Heart right ventricle (tissue), 16 donors: ENCODE data around the gene ATR. TPM values are rescaled to one million over a fixed set of nuclear protein-coding genes. Genes with fewer than 3 reads are reported as not detected.
"Not testable (repeated sequence)": the region's sequence is repeated elsewhere in the genome, so short reads cannot be mapped to it uniquely, and the experiment has no call there.

ENCODE experiments used
- ATAC-seq, 8 donors: fragments of 200-7000 bp; cut with Tn5 transposase; one replicate each; pipeline ENCODE4 v1.9.1; 2020; ENCODE audit warnings: mild to moderate bottlenecking in 8 of 8, moderate library complexity in 8 of 8, moderate number of reproducible peaks in 1 of 8
- DNase-seq, 2 donors: peaks; one replicate each; pipeline ENCODE4 v3.0.0-alpha.2; 2020
- H3K27ac ChIP-seq, 10 donors: fragments of 200-600 bp; sonication (generic) in 2 of 10; one replicate each; pipeline versions ENCODE4 v1.5.0 to v1.8.0; 2020 to 2022; ENCODE audit warnings: mild to moderate bottlenecking in 3 of 10
- H3K27me3 ChIP-seq, 7 donors: fragments of 200-600 bp; one replicate each; pipeline ENCODE4 v1.8.0; 2021 to 2022; ENCODE audit warnings: mild to moderate bottlenecking in 2 of 7
- H3K36me3 ChIP-seq, 9 donors: fragments of 200-600 bp; sonication (generic) in 1 of 9; one replicate each; pipeline versions ENCODE4 v1.5.0 to v1.8.0; 2020 to 2022; ENCODE audit warnings: mild to moderate bottlenecking in 2 of 9
- H3K4me1 ChIP-seq, 9 donors: fragments of 200-600 bp; sonication (generic) in 1 of 9; one replicate each; pipeline versions ENCODE4 v1.5.0 to v1.8.0; 2020 to 2022; ENCODE audit warnings: mild to moderate bottlenecking in 4 of 9
- H3K4me3 ChIP-seq, 10 donors: fragments of 200-600 bp; sonication (generic) in 2 of 10; one replicate each; pipeline versions ENCODE4 v1.5.0 to v1.8.0; 2020 to 2022; ENCODE audit warnings: mild to moderate bottlenecking in 7 of 10, moderate library complexity in 2 of 10
- H3K9me3 ChIP-seq, 11 donors: fragments of 200-600 bp in 10 of 11; sonication (generic) in 2 of 11; one replicate each; pipeline versions ENCODE4 v1.5.0 to v1.8.0; 2013 to 2022; ENCODE audit warnings: mild to moderate bottlenecking in 2 of 11, control low read depth in 1 of 11, moderate library complexity in 1 of 11
- WGBS, 2 donors: extraction: QIAGEN DNeasy Blood & Tissue Kit; methylation state at CpG; one replicate each; pipeline ENCODE4 v1.1.7; 2013; ENCODE audit warnings: inconsistent platforms in 1 of 2; 5-methylcytosine and 5-hydroxymethylcytosine counted together
- intact Hi-C, 10 donors: fragments of 100-400 bp; cut with DNase I; formaldehyde crosslinking; loops; one replicate each; pipeline versions ENCODE4 v1.11.1 to v1.14.2; 2022
- polyA plus RNA-seq, 2 donors: library from polyadenylated mRNA; stranded (reverse); fragments of 200-250 nt; gene quantifications; one replicate each; pipeline ENCODE4 v1.2.3, GENCODE V29; 2013
- total RNA-seq, 10 donors: library from RNA; stranded (reverse); fragmentation: NEBNext Ultra II Directional in 3 of 10; extraction: Animal tissue kit (Norgen Biotek cat#: 25700) in 3 of 10; gene quantifications; one replicate each; pipeline versions ENCODE4 v1.2.1 to v1.2.4, GENCODE V29; 2021 to 2023
- TF ChIP-seq, protein P1 (sequence below), 9 donors: fragments of 200-600 bp; sonication (generic) in 2 of 9; IDR thresholded peaks; one replicate each; pipeline versions ENCODE4 v1.5.0 to v1.8.0; 2021 to 2022; ENCODE audit warnings: antibody characterized with exemption in 9 of 9, mild to moderate bottlenecking in 5 of 9, moderate library complexity in 1 of 9
- donor health status: Arrhythmogenic right ventricular cardiomyopathy.
- donor health status: ischemic (EF 13 %, LVEDD 7.1; RV severe dilation, severe dysfunction).
- donor health status: healthy with polysubstance abuse.
- donor health status: DM: no; HTN: yes; CAD: no.
- donor health status: DM: no; HTN: no; CAD: no.
- donor health status: ischemic (EF 25% LVEDD 6.9; RV normal size, moderate dysfunction).
- donor health status: ischemic (EF 25% LVEDD 5.7; RV mildly dilated, moderate dysfunction).
- donor health status: healthy.
- donor health status: DM: yes; HTN: yes; CAD: no.
- donor health status: Ischemic cardiomyopathy.
- donor health status: ischemic (EF 35%, LVEDD 5.7; RV mildly dilated, moderate dysfunction).
- donor health status: nonischemic (EF 11% LVEDD 7.7; RV severe dilation, severe dysfunction).
- donor health status: DM: yes; HTN: yes; CAD: no.
- donor health status: PGD.
- donor health status: ischemic (EF 29% LVEDD 5.4; RV normal size, mild dysfunction).
- donor health status: nonischemic (EF 23%, LVEDD 6.1; RV moderate dilation, normal function).

Gene ATR
- total and polyA plus RNA-seq, 12 donors: 4.8 to 19.7 (median 10.8) TPM

DNA sequence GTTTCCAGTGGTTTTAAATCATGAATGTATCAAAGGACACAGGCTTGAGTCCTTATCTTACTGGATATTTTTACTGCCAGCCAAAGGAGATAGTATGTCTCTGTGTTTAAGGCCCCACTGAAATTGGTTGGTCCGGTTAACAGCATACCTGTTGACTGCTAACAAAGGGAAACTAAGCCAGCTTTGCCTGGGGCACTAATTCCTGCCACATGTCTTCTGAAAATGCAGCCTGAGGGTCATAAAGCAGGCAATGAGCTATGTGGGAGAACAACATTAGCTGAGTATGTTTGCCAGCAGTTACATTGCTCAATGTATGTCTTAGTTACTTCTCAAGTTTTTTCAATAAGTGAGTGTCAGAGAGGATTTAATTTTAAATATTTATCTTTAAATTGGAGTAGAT is 30.1 kb upstream of the ATR start:
- ATAC-seq: no peak
- H3K27ac ChIP-seq: no peak overlapping the region
- intact Hi-C loops: no loop called here
- 70 to 75% methylated on average over 1 of the region's 1 CpG for WGBS, 2 donors
- H3K4me3 ChIP-seq: no peak overlapping the region
- H3K9me3 ChIP-seq: no peaks in the 10 kb centered on the region
- H3K27me3 ChIP-seq: no peaks in the 10 kb centered on the region
- TF ChIP-seq, protein P1, sequence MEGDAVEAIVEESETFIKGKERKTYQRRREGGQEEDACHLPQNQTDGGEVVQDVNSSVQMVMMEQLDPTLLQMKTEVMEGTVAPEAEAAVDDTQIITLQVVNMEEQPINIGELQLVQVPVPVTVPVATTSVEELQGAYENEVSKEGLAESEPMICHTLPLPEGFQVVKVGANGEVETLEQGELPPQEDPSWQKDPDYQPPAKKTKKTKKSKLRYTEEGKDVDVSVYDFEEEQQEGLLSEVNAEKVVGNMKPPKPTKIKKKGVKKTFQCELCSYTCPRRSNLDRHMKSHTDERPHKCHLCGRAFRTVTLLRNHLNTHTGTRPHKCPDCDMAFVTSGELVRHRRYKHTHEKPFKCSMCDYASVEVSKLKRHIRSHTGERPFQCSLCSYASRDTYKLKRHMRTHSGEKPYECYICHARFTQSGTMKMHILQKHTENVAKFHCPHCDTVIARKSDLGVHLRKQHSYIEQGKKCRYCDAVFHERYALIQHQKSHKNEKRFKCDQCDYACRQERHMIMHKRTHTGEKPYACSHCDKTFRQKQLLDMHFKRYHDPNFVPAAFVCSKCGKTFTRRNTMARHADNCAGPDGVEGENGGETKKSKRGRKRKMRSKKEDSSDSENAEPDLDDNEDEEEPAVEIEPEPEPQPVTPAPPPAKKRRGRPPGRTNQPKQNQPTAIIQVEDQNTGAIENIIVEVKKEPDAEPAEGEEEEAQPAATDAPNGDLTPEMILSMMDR (IDR thresholded peaks at IDR 0.05): no peak
- H3K4me1 ChIP-seq: no peaks in the 10 kb centered on the region
- no peaks in the 10 kb centered on the region for H3K36me3 ChIP-seq
- no peak for DNase-seq

DNA sequence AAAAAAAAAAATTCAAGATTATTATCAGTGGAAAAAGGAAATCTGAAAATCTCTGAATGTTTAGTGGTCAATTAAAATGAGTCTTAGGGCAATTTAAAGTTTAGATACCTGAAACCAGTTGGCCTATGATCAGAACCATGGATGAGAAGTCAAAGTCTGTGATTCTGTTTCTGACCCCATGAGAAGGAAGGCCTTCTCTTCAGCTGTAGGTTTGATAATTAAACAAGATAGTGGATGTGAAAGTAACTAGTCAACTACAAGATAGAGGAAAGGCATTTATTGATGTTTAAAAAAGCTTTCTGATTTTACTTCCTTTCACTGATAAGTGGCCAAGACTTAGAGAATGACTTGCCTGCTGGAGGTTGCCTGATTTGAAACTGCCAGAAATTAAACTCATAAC is 26.4 kb upstream of the ATR start:
- DNase-seq (no peak), ATAC-seq (no peak)
- no peaks in the 10 kb centered on the region for H3K4me1 ChIP-seq
- TF ChIP-seq, protein P1 (IDR thresholded peaks at IDR 0.05): no peak
- no peaks in the 10 kb centered on the region for H3K27me3 ChIP-seq
- intact Hi-C loops: no loop called here
- no peak overlapping the region for H3K27ac ChIP-seq
- H3K9me3 ChIP-seq: no peaks in the 10 kb centered on the region
- no peak overlapping the region for H3K4me3 ChIP-seq
- no peaks in the 10 kb centered on the region for H3K36me3 ChIP-seq

DNA sequence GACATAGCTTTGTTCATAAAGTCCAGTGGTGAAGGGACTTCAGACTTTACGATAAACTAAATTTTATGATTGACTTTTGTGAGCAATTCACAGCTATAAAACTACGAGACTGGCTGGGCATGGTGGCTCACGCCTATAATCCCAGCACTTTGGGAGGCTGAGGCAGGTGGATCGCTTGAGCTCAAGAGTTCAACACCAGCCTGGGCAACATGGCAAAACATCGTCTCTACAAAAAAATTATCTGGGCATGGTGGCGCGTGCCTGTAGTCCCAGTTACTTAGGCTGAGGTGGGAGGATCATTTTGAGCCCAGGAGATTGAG is 24.8 kb upstream of the ATR start:
- ATAC-seq, H3K4me3 ChIP-seq, H3K9me3 ChIP-seq, intact Hi-C loops, DNase-seq, H3K36me3 ChIP-seq, H3K4me1 ChIP-seq, H3K27ac ChIP-seq, H3K27me3 ChIP-seq: not testable (repeated sequence)
- 89 to 94% methylated on average over 7 of the region's 7 CpGs for WGBS, 2 donors

DNA sequence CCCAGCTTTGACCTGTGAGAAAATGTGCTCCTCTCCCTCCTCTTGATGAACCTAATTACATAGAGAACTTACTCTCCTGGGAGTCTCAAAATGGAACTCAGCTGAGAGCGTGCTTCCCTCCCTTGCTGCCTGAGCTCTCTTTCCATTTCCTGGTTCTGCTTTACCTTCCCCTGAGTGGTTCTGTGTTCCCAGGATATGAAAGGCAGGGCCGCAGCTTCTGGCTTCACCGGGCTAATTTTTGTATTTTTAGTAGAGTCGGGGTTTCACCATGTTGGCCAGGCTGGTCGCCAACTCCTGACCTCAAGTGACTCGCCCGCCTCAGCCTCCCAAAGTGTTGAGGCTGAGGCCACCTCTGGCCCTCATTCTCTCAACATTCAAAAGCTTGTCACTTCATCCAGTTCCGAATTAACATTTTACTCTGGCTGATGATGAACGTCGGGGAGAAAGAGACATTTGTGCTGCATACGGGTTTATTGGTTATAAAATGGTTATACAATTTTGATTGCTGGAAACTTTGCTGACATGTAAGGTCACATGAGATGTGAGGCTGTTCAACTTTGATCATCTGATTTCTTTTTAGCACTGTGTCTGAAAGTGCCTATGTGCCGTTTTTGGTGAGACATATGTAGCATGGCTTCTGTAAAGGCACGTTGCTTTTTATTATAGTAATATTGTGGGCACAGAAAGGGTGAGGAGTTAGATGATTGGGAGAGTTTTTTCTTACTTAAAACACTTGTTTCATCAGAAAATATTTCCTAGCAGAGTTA is 24.3 kb upstream of the ATR start:
- no peak overlapping the region for H3K27ac ChIP-seq
- no peak for DNase-seq
- H3K36me3 ChIP-seq: no peaks in the 10 kb centered on the region
- 88 to 90% methylated on average over 13 of the region's 13 CpGs for WGBS, 2 donors
- H3K4me1 ChIP-seq: no peaks in the 10 kb centered on the region
- ATAC-seq: no peak
- H3K27me3 ChIP-seq: no peaks in the 10 kb centered on the region
- no peak overlapping the region for H3K4me3 ChIP-seq
- TF ChIP-seq, protein P1 (IDR thresholded peaks at IDR 0.05): no peak
- intact Hi-C loops: no loop called here
- H3K9me3 ChIP-seq: no peaks in the 10 kb centered on the region

DNA sequence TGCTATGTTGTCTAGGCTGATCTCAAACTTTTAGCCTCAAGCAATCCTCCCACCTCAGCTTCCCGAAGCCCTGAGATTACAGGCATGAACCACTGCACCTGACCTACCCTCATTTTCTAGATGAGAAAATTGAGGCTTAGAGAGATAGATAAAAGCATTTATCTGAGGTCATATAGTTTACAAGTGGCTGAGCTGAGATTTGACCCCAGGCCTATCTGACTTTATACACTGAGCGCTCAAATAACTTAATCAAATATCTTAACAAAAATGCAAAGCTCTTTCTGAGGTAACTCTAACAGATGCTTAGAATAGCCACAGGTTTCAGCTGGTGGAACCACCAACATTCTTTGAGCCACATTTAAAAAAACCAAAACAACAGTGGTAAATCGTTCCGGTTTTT is 23.2 kb upstream of the ATR start:
- TF ChIP-seq, protein P1 (IDR thresholded peaks at IDR 0.05): no peak
- no peaks in the 10 kb centered on the region for H3K36me3 ChIP-seq
- 71 to 72% methylated on average over 4 of the region's 4 CpGs for WGBS, 2 donors
- no peak for DNase-seq
- no peak overlapping the region for H3K4me3 ChIP-seq
- no peaks in the 10 kb centered on the region for H3K9me3 ChIP-seq
- no peak for ATAC-seq
- intact Hi-C loops: no loop called here
- H3K27ac ChIP-seq: no peak overlapping the region
- no peaks in the 10 kb centered on the region for H3K27me3 ChIP-seq
- H3K4me1 ChIP-seq: peaks cover 0 to 6% (median 0%) of the 10 kb centered on the region in 9 donors
